ENCODE data around the gene MEFV. TPM values are rescaled to one million over a fixed set of nuclear protein-coding genes. Genes with fewer than 3 reads are reported as not detected.
"Not testable (repeated sequence)": the region's sequence is repeated elsewhere in the genome, so short reads cannot be mapped to it uniquely, and the experiment has no call there.

MEFV gene
- total RNA-seq, 2 donors from 2014 or later = 3.5 to 6.1 TPM

DNA sequence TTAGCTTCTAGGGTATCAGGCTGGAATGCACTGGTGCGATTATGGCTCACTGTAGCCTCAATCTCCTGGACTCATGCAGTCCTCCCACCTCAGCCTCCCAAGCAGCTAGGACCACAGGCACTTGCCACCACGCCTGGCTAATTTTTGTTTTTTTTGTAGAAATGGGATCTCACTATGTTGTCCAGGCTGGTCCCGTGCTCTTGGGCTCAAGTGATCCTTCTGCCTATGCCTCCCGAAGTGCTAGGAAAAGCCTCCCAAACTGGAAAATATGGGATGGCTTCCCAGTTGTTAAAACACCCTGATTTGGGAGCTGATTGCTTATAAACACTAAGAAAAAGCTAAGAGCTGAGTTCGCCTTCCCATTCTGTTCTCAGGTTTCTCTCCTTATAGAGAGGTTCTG lies 20.2 kb upstream of the MEFV start:
- Histone ChIP-seq H3K9me3 (no peaks in the 10 kb centered on the region), H3K27me3 (replicated peaks; ENCODE audit: insufficient read depth) (no peaks in the 10 kb centered on the region), H3K36me3 (no peaks in the 10 kb centered on the region), H3K4me1 (ENCODE audit: control insufficient read depth in 1 of 2, low read depth in 2 of 2) (peaks cover under 1% of the 10 kb centered on the region in 2 donors), H3K4me3 (no peak overlapping the region), H3K27ac (no peak overlapping the region)
- TF ChIP-seq, protein P1, sequence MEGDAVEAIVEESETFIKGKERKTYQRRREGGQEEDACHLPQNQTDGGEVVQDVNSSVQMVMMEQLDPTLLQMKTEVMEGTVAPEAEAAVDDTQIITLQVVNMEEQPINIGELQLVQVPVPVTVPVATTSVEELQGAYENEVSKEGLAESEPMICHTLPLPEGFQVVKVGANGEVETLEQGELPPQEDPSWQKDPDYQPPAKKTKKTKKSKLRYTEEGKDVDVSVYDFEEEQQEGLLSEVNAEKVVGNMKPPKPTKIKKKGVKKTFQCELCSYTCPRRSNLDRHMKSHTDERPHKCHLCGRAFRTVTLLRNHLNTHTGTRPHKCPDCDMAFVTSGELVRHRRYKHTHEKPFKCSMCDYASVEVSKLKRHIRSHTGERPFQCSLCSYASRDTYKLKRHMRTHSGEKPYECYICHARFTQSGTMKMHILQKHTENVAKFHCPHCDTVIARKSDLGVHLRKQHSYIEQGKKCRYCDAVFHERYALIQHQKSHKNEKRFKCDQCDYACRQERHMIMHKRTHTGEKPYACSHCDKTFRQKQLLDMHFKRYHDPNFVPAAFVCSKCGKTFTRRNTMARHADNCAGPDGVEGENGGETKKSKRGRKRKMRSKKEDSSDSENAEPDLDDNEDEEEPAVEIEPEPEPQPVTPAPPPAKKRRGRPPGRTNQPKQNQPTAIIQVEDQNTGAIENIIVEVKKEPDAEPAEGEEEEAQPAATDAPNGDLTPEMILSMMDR (IDR thresholded peaks at IDR 0.05) = no peak
- ATAC-seq (ENCODE audit: insufficient number of reproducible peaks, low FRiP score, low read depth) (no peak), DNase-seq (ENCODE audit: low spot score) (no peak)

DNA sequence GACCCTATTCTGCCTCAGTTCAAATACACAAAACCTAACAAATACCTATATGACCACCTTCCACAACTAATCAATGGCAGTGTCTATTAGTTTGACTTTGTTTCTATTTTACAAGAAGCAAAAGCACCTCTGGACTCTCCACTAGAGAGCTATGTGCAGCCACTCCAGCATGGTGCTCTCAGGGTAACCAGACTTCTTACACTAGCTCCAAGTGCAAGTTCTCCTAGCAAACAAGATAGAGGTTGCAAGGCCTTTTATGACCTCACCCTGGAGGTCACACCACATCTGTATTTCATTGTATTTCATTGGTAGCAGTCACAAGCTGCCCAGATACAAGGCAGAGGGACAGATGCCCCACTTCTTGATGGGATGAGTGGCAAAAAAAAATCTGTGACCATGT lies 18.5 kb upstream of the MEFV start:
- Histone ChIP-seq H3K4me3 (no peak overlapping the region), H3K36me3 (no peaks in the 10 kb centered on the region), H3K27ac (no peak overlapping the region), H3K9me3 (no peaks in the 10 kb centered on the region), H3K4me1 (ENCODE audit: control insufficient read depth in 1 of 2, low read depth in 2 of 2) (no peaks in the 10 kb centered on the region), H3K27me3 (replicated peaks; ENCODE audit: insufficient read depth) (no peaks in the 10 kb centered on the region)
- no peak for DNase-seq (ENCODE audit: low spot score)
- TF ChIP-seq, protein P1 (IDR thresholded peaks at IDR 0.05) = no peak
- ATAC-seq (ENCODE audit: insufficient number of reproducible peaks, low FRiP score, low read depth) = no peak

DNA sequence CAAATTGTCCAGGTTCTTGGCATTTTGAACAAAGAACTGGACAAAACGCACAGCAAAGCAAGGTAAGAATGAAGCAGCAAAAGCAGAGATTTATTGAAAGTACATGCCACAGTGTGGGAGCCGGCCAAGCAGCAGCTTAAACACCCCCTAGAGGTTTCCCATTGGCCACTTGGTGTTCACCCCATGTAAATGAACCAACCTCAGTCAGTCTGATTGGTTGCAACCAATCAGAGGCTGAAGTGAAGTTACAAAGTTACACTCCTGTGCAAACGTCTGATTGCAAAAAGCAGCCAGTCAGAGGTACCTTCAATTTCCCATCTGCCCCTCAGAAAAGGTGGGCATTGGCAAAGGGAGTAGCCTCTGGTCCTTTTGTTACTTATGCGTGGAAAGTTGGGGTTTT lies 18.1 kb upstream of the MEFV start:
- H3K27ac ChIP-seq = no peak overlapping the region
- TF ChIP-seq, protein P1 (IDR thresholded peaks at IDR 0.05) = no peak
- DNase-seq (ENCODE audit: low spot score) = no peak
- H3K36me3 ChIP-seq = no peaks in the 10 kb centered on the region
- H3K4me3 ChIP-seq = no peak overlapping the region
- H3K9me3 ChIP-seq = no peaks in the 10 kb centered on the region
- H3K4me1 ChIP-seq (ENCODE audit: control insufficient read depth in 1 of 2, low read depth in 2 of 2) = no peaks in the 10 kb centered on the region
- ATAC-seq (ENCODE audit: insufficient number of reproducible peaks, low FRiP score, low read depth) = no peak
- H3K27me3 ChIP-seq (replicated peaks; ENCODE audit: insufficient read depth) = no peaks in the 10 kb centered on the region

DNA sequence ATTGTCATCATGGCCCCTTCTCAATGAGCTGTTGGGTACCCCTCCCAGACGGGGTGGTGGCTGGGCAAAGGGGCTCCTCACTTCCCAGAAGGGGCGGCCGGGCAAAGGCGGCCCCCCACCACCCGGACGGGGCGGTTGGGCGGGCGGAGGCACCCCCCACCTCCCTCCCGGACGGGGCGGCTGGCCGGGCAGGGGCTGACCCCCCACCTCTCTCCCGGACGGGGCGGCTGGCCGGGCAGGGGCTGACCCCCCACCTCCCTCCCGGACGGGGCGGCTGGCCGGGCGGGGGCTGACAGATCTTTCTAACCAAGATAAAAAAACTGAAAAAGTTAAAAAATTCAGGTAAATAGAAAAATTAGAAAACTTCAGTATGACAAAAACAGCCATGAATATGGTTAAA lies 14.8 kb upstream of the MEFV start:
- not testable (repeated sequence) for DNase-seq (ENCODE audit: low spot score); H3K4me3 ChIP-seq; H3K27ac ChIP-seq; H3K27me3 ChIP-seq (replicated peaks; ENCODE audit: insufficient read depth); H3K36me3 ChIP-seq; ATAC-seq (ENCODE audit: insufficient number of reproducible peaks, low FRiP score, low read depth); H3K9me3 ChIP-seq
- H3K4me1 ChIP-seq (ENCODE audit: control insufficient read depth in 1 of 2, low read depth in 2 of 2) = peaks cover 0 to 10% of the 10 kb centered on the region in 2 donors

DNA sequence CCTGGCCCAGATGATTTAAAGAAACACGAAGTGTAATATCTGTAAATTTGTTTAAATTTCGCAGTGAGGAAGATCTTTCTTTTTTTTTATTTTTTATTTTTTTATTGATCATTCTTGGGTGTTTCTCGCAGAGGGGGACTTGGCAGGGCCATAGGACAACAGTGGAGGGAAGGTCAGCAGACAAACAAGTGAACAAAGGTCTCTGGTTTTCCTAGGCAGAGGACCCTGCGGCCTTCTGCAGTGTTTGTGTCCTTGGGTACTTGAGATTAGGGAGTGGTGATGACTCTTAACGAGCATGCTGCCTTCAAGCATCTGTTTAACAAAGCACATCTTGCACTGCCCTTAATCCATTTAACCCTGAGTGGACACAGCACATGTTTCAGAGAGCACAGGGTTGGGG lies 14.3 kb upstream of the MEFV start:
- not testable (repeated sequence) for H3K27me3 ChIP-seq (replicated peaks; ENCODE audit: insufficient read depth); H3K4me3 ChIP-seq; ATAC-seq (ENCODE audit: insufficient number of reproducible peaks, low FRiP score, low read depth); H3K36me3 ChIP-seq; H3K9me3 ChIP-seq; DNase-seq (ENCODE audit: low spot score); H3K27ac ChIP-seq
- H3K4me1 ChIP-seq (ENCODE audit: control insufficient read depth in 1 of 2, low read depth in 2 of 2) = peaks cover 0 to 16% of the 10 kb centered on the region in 2 donors

DNA sequence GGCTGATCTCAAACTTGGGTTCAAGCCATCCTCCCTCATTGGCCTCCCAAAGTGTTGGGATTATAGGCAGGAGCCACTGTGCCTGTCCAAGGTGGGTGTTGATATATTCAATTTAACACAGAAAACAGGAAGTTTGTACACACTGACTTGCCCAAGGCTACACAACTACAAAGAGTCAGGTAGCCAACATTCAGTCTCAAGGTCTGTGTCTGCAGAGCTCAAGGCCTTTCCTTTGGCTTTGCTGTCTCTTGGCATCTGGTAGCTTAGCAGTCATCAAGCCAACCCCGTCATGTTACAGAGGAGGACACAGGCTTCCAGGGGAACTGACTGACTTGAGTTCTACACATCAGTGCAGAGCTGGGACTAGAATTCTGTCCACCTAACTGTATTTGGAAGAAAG lies 11.9 kb upstream of the MEFV start:
- no peaks in the 10 kb centered on the region for H3K27me3 ChIP-seq (replicated peaks; ENCODE audit: insufficient read depth)
- H3K4me3 ChIP-seq = no peak overlapping the region
- no peak overlapping the region for H3K27ac ChIP-seq
- no peaks in the 10 kb centered on the region for H3K36me3 ChIP-seq
- TF ChIP-seq, protein P1 (IDR thresholded peaks at IDR 0.05) = no peak
- ATAC-seq (ENCODE audit: insufficient number of reproducible peaks, low FRiP score, low read depth) (no peak), DNase-seq (ENCODE audit: low spot score) (no peak)
- no peaks in the 10 kb centered on the region for H3K9me3 ChIP-seq
- peaks cover 7 to 30% of the 10 kb centered on the region in 2 donors for H3K4me1 ChIP-seq (ENCODE audit: control insufficient read depth in 1 of 2, low read depth in 2 of 2)
